Activated CD8-positive, alpha-beta T cell treated with anti-CD3 and anti-CD28 coated beads for 36 hours (primary cell): ENCODE measurements around the gene IMP4. TPM values are rescaled to one million over a fixed set of nuclear protein-coding genes. Genes with fewer than 3 reads are reported as not detected.

ENCODE experiments used
- ATAC-seq: fragments of 200-7000 bp; cut with Tn5 transposase; one replicate; pipeline ENCODE4 v1.10.0; 2021; ENCODE audit warnings: mild to moderate bottlenecking, moderate library complexity
- CTCF ChIA-PET: fragments of 350-600 bp; sonication (Branson Sonifier 250); formaldehyde crosslinking; loops from one replicate; lab custom pipeline; 2021; ENCODE audit warnings: antibody characterized with exemption; lab: Charles Lee
- POLR2A ChIA-PET: fragments of 350-600 bp; sonication (Branson Sonifier 250); formaldehyde crosslinking; loops from one replicate; lab custom pipeline; 2021; ENCODE audit warnings: antibody characterized with exemption; lab: Charles Lee
- DNase-seq: peaks from one replicate; pipeline ENCODE4 v3.0.0-alpha.2; 2020
- H3K27ac Mint-ChIP-seq: one replicate; pipeline ENCODE4 v1.8.0; 2021; ENCODE audit warnings: mild to moderate bottlenecking, mixed read lengths
- H3K27me3 Mint-ChIP-seq: one replicate; pipeline ENCODE4 v1.8.0; 2021; ENCODE audit warnings: mixed read lengths
- H3K36me3 Mint-ChIP-seq: one replicate; pipeline ENCODE4 v1.8.0; 2021; ENCODE audit warnings: low read depth, mixed read lengths
- H3K4me1 Mint-ChIP-seq: one replicate; pipeline ENCODE4 v1.8.0; 2021; ENCODE audit warnings: low read depth, mixed read lengths
- H3K4me3 Mint-ChIP-seq: one replicate; pipeline ENCODE4 v1.8.0; 2021; ENCODE audit warnings: mild to moderate bottlenecking, moderate library complexity, mixed read lengths
- H3K9me3 Mint-ChIP-seq: one replicate; pipeline ENCODE4 v1.8.0; 2021; ENCODE audit warnings: mixed read lengths
- intact Hi-C: fragments of 100-400 bp; cut with micrococcal nuclease; formaldehyde crosslinking; loops from one replicate; pipeline ENCODE4 v1.10.0; 2022
- total RNA-seq, 2 experiments: library from RNA; stranded (reverse); gene quantifications; one replicate each; pipeline ENCODE4 v1.2.3, GENCODE V29; 2021
- TF ChIP-seq, protein P1 (sequence below): fragments of 200-600 bp; IDR thresholded peaks from one replicate; pipeline ENCODE4 v1.8.0; 2022; ENCODE audit warnings: antibody characterized with exemption, mild to moderate bottlenecking

IMP4 gene
- total RNA-seq, 2 experiments from 2014 or later = 160 to 163 TPM

DNA sequence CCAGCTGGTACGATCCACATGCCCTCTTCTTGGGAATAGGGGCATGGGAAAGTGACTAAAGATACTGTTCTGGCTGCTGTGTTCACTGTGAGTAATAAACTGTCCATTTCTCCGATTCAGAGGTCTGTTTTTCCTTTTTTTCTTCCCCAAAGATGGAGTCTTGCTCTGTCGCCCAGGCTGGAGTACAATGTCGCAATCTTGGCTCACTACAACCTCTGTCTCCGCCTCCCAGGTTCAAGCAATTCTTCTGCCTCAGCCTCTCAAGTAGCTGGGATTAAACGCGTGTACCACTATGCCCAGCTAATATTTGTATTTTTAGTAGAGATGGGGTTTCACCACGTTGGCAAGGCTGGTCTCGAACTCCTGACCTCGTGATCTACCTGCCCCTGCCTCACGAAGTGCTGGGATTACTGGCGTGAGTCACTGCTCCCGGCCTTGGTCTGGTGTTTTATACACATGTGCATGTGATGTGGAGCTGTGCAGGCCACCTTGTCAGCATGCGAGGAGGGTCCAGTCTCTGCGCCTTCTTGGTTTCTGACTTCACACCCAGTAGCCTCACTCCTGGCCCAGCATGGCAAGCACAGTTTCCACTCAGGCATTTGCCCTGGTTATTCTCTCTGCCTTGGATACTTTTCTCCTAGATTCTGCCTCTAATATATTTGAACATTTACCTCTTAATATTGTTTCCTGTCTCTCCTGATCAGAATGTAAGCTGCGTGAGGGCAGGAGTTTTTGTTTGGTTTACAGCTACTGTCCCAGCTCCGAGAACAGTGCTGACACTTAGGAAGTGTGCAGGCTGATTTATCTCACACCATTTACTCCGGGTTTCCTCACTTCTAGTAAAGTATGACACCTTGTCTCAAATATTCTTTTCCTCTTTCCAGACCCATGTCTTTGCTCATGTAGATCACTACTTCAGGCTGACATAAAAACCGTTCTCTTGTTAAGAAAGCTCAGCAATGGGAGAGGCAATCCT, 32.9 kb downstream of the IMP4 start:
- Mint-ChIP-seq H3K9me3 (no peaks in the 10 kb centered on the region), H3K27me3 (no peaks in the 10 kb centered on the region), H3K4me1 (peaks cover 73% of the 10 kb centered on the region), H3K27ac (no peak overlapping the region), H3K4me3 (no peak overlapping the region), H3K36me3 (peaks cover 47% of the 10 kb centered on the region)
- POLR2A ChIA-PET = interaction anchor here (1.4 kb wide), 1 partner anchor 34 kb away, joined by 3 read pairs; no protein-coding TSS in a partner anchor
- intact Hi-C loops = no loop called here
- DNase-seq (no peak), ATAC-seq (no peak)
- TF ChIP-seq, protein P1, sequence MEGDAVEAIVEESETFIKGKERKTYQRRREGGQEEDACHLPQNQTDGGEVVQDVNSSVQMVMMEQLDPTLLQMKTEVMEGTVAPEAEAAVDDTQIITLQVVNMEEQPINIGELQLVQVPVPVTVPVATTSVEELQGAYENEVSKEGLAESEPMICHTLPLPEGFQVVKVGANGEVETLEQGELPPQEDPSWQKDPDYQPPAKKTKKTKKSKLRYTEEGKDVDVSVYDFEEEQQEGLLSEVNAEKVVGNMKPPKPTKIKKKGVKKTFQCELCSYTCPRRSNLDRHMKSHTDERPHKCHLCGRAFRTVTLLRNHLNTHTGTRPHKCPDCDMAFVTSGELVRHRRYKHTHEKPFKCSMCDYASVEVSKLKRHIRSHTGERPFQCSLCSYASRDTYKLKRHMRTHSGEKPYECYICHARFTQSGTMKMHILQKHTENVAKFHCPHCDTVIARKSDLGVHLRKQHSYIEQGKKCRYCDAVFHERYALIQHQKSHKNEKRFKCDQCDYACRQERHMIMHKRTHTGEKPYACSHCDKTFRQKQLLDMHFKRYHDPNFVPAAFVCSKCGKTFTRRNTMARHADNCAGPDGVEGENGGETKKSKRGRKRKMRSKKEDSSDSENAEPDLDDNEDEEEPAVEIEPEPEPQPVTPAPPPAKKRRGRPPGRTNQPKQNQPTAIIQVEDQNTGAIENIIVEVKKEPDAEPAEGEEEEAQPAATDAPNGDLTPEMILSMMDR = no peak
- CTCF ChIA-PET = no interaction called here

DNA sequence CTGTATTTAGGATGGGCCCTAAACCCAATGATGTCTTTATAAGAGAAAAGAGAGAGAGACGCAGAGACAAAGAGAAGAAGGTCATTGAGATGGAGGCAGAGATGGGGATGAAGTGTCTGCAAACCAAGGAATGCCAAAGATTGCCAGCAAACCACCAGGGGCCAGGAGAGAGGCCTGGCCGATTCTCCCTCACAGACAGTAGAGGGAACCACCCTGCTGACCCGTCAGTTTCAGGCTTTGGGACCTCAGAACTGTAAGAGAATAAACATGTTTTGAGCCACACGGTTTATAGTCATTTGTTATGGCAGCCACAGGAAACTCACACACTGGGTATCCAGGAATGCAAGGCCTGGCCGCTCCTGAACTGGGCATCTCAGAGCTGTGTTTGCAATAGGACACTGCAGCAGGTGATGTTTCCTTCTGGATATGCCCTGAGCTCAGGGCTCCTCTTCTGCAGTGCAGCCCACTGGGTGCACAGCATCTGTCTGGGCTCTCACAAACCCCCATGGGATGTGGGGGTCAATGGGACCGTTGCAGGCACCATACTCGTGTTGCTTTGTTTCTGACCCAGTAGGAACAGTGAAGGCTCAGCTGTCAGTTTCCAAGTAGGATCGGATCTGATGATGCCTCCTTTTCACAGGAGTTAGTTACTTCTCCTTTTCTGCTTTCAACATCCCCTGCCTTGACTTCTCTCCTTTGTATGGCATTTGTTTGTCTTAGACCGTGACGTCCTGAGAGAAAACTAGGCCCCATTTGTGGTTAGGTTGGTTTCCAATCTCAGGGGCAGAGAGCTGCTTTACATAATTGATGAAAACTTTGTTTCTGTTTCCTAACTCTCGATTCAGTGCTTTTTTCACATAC, 34.0 kb downstream of the IMP4 start:
- Mint-ChIP-seq H3K27me3 (no peaks in the 10 kb centered on the region), H3K4me1 (peaks cover 66% of the 10 kb centered on the region), H3K27ac (peak overlapping the region; percentile 3), H3K4me3 (no peak overlapping the region), H3K36me3 (peaks cover 38% of the 10 kb centered on the region), H3K9me3 (no peaks in the 10 kb centered on the region)
- peak; percentile 43 for DNase-seq
- POLR2A ChIA-PET = interaction anchor here (0.8 to 1.4 kb wide), 3 partner anchors 10 to 27 kb away, joined by 3 read pairs; no protein-coding TSS in a partner anchor
- ATAC-seq = peak; percentile 4
- TF ChIP-seq, protein P1 = no peak
- CTCF ChIA-PET = interaction anchor here (0.9 to 1.4 kb wide), 2 partner anchors 35 to 195 kb away, joined by 3 to 6 read pairs; partner anchors contain the start of genes IMP4, MZT2B and SMPD4
- intact Hi-C loops = no loop called here

DNA sequence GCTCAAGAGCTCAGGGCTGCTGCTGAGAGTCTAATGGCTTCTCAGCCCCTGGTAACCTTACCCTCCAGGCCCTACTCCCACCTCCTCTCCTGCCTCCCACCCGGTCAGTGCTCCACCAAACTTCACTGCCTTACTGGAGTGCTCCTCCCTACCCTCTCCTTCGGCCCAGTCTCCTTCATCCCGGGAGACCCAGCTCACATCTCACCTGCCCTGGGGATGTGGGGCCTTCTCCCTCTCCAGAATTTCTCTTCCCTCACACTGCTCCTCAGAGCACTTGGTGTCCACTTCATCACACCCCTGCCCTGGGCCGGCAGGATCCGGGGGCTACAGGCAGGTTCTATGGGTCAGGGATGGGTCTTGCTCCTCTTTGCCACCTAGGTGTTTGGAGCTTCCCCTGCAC, 34.8 kb downstream of the IMP4 start:
- Mint-ChIP-seq H3K4me3 (no peak overlapping the region), H3K36me3 (peaks cover 35% of the 10 kb centered on the region), H3K27me3 (no peaks in the 10 kb centered on the region), H3K4me1 (peaks cover 66% of the 10 kb centered on the region), H3K9me3 (no peaks in the 10 kb centered on the region), H3K27ac (peak overlapping the region; percentile 58)
- TF ChIP-seq, protein P1 = no peak
- ATAC-seq (no peak), DNase-seq (no peak)
- CTCF ChIA-PET = interaction anchor here (0.9 to 1.4 kb wide), 2 partner anchors 35 to 196 kb away, joined by 3 to 6 read pairs; partner anchors contain the start of genes IMP4, MZT2B and SMPD4
- intact Hi-C loops = no loop called here
- POLR2A ChIA-PET = interaction anchor here (0.8 to 1.4 kb wide), 5 partner anchors 10 to 34 kb away, joined by 3 to 7 read pairs (median 3); partner anchors contain the start of gene IMP4

DNA sequence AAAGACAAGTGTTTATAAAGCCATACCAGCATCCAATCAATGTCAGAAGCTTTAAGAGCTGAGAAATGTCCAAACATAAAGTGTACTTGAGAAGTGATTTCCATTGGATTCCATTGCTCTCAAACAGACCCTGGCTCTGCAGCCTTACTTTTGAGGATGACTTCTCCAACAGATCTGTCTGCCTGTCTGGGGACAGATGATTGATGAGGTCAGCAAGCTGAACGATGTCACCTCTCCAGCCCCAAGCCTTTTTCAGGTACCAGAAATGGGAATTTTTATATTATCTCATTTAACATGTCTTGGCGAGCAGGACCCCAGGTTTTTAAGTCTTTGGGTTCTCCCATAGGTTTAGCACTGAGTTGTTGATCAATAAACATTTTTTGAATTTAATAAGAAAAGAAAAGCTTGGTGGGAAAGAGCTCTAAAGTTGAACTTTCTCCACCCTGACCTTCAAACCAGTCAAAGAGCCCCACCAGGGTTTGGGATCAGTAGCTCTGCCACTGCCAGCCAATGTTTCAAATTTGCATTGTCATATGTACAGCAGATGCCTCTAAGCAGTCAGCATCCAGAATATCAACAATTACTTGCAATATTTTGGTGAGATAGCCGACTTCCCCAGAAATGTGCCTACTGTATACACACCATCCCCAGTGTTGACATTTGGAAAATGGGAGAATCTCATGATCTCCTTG, 35.7 kb downstream of the IMP4 start:
- Mint-ChIP-seq H3K4me1 (peaks cover 63% of the 10 kb centered on the region), H3K27ac (no peak overlapping the region), H3K36me3 (peaks cover 32% of the 10 kb centered on the region), H3K27me3 (no peaks in the 10 kb centered on the region), H3K4me3 (no peak overlapping the region), H3K9me3 (no peaks in the 10 kb centered on the region)
- ATAC-seq = no peak
- TF ChIP-seq, protein P1 = no peak
- POLR2A ChIA-PET = interaction anchor here (0.7 to 1.5 kb wide), 4 partner anchors 10 to 729 kb away, joined by 3 to 7 read pairs (median 4); partner anchors contain the start of gene IMP4
- intact Hi-C loops = no loop called here
- CTCF ChIA-PET = no interaction called here
- DNase-seq = no peak
